ENCODE measurements around the gene AFAP1. TPM values are rescaled to one million over a fixed set of nuclear protein-coding genes. Genes with fewer than 3 reads are reported as not detected.

The AFAP1 gene
- total and polyA plus RNA-seq, 2 donors (not counting 3 experiments of a cell fraction or from before 2014, with no cell fraction given), result 32.3 to 103 TPM

DNA sequence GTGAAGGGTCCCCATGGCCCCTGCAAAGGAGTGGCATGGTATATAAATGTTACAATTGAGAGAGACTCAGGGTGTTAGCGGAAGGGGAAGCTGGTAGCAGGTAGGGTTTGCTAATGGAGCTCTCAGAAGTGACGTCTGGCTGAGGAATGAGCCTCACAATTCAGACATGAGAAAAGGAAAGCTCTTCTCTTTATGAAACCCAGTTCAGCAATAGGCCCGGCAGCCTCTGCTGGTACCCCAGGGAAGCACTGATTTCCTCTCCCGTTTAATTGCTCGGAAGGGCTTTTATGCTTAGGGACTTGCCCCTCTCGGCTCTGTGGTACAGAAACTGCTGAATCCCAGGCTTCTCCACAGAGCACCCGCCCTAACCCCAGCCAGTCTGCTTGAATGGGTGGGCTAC, 19.4 kb upstream of the AFAP1 start:
- Histone ChIP-seq H3K9me1 (replicated peaks; ENCODE audit: control insufficient read depth, extremely low read depth, insufficient read depth, low read length) (no peaks in the 10 kb centered on the region), H3K9ac (replicated peaks; ENCODE audit: extremely low read depth, insufficient read depth, low read length) (no peak overlapping the region), H2AFZ (ENCODE audit: low read depth, low read length) (no peak overlapping the region), H3K79me2 (ENCODE audit: control insufficient read depth, insufficient read depth, low read length) (no peaks in the 10 kb centered on the region), H3K27me3 (ENCODE audit: control insufficient read depth in 2 of 2, insufficient read depth in 2 of 2, low read length in 2 of 2) (no peaks in the 10 kb centered on the region), H3K4me3 (replicated peaks in 1 of 3; ENCODE audit: insufficient read depth in 1 of 3, low read depth in 1 of 3, low read length in 3 of 3) (no peak overlapping the region), H3K4me1 (ENCODE audit: control insufficient read depth, extremely low read depth, insufficient read depth, low read length) (peaks cover 38% of the 10 kb centered on the region), H3K4me2 (ENCODE audit: insufficient read depth, low read length) (no peak overlapping the region), H3K27ac (ENCODE audit: insufficient read depth, low read depth, low read length) (no peak overlapping the region), H3K36me3 (ENCODE audit: control insufficient read depth in 2 of 2, extremely low read depth in 1 of 2, insufficient read depth in 2 of 2, low read length in 2 of 2) (no peaks in the 10 kb centered on the region), H4K20me1 (replicated peaks; ENCODE audit: control insufficient read depth, extremely low read depth, insufficient read depth, low read length) (no peaks in the 10 kb centered on the region), H3K9me3 (replicated peaks; ENCODE audit: control insufficient read depth, insufficient read depth, low read length) (no peaks in the 10 kb centered on the region)
- dilution Hi-C loops (cut with MboI; ENCODE audit: extremely low pct_ligation_motif_present, low sequenced_read_pairs) (no loop called here), intact Hi-C loops (cut with micrococcal nuclease) (no loop called here)
- no TSS peak for BruUV-seq (replicated peaks)
- ChIA-PET POLR2A (interaction anchor here (0.9 to 1.8 kb wide), 2 partner anchors 19 to 153 kb away, joined by 5 read pairs; partner anchors contain the start of gene AFAP1), CTCF (interaction anchor here (1.3 to 2.5 kb wide), 4 partner anchors 9 to 155 kb away, joined by 4 to 17 read pairs (median 8); partner anchors contain the start of gene AFAP1)
- TF ChIP-seq MAX (IDR thresholded peaks at IDR 0.05; ENCODE audit: insufficient read depth, insufficient read length) (no peak), MYC (IDR thresholded peaks at IDR 0.05; ENCODE audit: low read depth, low read length) (no peak), POLR2AphosphoS5 (IDR thresholded peaks at IDR 0.05; ENCODE audit: insufficient read depth, low read depth, low read length) (no peak), FOS (IDR thresholded peaks at IDR 0.05; ENCODE audit: borderline replicate concordance, insufficient read depth, low read length) (no peak), POLR2A (IDR thresholded peaks at IDR 0.05; ENCODE audit: low read depth, low read length) (no peak)
- TF ChIP-seq, protein P1, sequence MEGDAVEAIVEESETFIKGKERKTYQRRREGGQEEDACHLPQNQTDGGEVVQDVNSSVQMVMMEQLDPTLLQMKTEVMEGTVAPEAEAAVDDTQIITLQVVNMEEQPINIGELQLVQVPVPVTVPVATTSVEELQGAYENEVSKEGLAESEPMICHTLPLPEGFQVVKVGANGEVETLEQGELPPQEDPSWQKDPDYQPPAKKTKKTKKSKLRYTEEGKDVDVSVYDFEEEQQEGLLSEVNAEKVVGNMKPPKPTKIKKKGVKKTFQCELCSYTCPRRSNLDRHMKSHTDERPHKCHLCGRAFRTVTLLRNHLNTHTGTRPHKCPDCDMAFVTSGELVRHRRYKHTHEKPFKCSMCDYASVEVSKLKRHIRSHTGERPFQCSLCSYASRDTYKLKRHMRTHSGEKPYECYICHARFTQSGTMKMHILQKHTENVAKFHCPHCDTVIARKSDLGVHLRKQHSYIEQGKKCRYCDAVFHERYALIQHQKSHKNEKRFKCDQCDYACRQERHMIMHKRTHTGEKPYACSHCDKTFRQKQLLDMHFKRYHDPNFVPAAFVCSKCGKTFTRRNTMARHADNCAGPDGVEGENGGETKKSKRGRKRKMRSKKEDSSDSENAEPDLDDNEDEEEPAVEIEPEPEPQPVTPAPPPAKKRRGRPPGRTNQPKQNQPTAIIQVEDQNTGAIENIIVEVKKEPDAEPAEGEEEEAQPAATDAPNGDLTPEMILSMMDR (IDR thresholded peaks at IDR 0.05; ENCODE audit: extremely low read depth in 1 of 2, insufficient read depth in 1 of 2, low read depth in 1 of 2, low read length in 2 of 2), result no peak
- DNase-seq (ENCODE audit: low read depth, low spot score), result no peak
- FAIRE-seq, result no peak
